ENCODE results near the gene ANTXR2.

DNA sequence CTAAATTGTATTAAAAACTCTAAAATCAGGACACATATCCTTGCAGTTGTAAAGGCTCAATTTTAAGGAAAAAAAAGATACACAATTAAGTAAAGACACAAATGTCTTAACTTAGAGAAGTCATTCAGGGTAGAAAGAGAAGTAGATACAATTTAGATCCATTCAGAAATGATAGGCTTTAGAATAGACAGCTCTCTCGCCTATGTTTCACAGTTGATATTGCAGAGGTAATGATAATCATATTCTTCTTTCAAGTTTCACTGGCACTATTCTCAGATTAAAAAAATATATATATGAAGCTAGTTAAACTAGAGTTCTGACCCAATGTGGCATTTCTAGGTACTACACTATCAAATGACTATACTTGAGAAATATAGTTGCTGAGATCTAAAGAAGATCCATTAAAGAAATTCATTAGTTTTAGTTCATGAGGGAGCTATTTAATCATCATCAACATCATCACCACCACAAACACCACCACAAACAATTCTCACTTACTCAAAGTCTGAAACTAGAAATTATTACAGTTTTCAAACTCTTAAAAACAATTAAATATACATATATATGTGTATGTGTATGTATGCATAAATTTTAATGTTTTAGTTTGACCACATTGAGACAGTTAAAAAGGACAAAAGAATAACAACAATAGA, 93.1 kb downstream of the ANTXR2 start:
- TF ChIP-seq POLR2A (IDR thresholded peaks at IDR 0.05): no peak
- TF ChIP-seq, protein P1, sequence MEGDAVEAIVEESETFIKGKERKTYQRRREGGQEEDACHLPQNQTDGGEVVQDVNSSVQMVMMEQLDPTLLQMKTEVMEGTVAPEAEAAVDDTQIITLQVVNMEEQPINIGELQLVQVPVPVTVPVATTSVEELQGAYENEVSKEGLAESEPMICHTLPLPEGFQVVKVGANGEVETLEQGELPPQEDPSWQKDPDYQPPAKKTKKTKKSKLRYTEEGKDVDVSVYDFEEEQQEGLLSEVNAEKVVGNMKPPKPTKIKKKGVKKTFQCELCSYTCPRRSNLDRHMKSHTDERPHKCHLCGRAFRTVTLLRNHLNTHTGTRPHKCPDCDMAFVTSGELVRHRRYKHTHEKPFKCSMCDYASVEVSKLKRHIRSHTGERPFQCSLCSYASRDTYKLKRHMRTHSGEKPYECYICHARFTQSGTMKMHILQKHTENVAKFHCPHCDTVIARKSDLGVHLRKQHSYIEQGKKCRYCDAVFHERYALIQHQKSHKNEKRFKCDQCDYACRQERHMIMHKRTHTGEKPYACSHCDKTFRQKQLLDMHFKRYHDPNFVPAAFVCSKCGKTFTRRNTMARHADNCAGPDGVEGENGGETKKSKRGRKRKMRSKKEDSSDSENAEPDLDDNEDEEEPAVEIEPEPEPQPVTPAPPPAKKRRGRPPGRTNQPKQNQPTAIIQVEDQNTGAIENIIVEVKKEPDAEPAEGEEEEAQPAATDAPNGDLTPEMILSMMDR (IDR thresholded peaks at IDR 0.05): no peak

All from uterus (tissue), 2 donors.